Astrocyte of the cerebellum (primary cell): ENCODE data around the gene TMEM266.

ENCODE experiments used
- DNase-seq: peaks from one replicate; pipeline ENCODE4 v3.0.0-alpha.2; 2011; ENCODE audit warnings: low read depth
- H3K4me3 ChIP-seq: 2 replicates; pipeline ENCODE4 v1.5.1; 2011; ENCODE audit warnings: mild to moderate bottlenecking, low read depth, low read length, moderate library complexity
- in situ Hi-C: cut with HindIII; loops from 2 replicates; pipeline ENCODE4 v1.10.0; 2017; ENCODE audit warnings: low sequenced_read_pairs
- TF ChIP-seq, protein P1 (sequence below): IDR thresholded peaks from 2 replicates; pipeline ENCODE4 v1.5.1; 2012; ENCODE audit warnings: low read length, low read depth, moderate library complexity, mild to moderate bottlenecking; ENCODE audit errors: missing control alignments

The TMEM266 gene

DNA sequence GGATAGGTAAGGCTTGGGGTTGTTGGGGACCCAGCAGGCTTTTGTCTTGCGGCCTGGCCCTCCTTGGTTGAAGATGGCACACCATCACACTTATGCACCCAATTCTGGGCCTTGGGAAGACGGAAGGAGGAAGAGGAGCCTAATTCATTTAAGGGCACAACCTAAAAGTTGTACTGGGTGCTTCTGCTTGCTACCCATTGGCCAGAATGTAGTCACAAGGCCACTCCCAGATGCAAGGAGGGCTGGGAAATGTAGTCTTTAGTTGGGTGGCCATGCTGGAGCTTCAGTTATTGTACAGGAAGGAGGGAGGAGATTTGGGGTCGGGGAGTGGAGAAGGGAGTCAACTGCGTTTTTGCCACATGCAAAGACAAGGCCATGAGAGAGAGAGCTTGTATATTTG, 109.2 kb downstream of the TMEM266 start:
- TF ChIP-seq, protein P1, sequence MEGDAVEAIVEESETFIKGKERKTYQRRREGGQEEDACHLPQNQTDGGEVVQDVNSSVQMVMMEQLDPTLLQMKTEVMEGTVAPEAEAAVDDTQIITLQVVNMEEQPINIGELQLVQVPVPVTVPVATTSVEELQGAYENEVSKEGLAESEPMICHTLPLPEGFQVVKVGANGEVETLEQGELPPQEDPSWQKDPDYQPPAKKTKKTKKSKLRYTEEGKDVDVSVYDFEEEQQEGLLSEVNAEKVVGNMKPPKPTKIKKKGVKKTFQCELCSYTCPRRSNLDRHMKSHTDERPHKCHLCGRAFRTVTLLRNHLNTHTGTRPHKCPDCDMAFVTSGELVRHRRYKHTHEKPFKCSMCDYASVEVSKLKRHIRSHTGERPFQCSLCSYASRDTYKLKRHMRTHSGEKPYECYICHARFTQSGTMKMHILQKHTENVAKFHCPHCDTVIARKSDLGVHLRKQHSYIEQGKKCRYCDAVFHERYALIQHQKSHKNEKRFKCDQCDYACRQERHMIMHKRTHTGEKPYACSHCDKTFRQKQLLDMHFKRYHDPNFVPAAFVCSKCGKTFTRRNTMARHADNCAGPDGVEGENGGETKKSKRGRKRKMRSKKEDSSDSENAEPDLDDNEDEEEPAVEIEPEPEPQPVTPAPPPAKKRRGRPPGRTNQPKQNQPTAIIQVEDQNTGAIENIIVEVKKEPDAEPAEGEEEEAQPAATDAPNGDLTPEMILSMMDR = no peak
- no peak for DNase-seq
- in situ Hi-C loops = no loop called here
- H3K4me3 ChIP-seq = no peak overlapping the region

DNA sequence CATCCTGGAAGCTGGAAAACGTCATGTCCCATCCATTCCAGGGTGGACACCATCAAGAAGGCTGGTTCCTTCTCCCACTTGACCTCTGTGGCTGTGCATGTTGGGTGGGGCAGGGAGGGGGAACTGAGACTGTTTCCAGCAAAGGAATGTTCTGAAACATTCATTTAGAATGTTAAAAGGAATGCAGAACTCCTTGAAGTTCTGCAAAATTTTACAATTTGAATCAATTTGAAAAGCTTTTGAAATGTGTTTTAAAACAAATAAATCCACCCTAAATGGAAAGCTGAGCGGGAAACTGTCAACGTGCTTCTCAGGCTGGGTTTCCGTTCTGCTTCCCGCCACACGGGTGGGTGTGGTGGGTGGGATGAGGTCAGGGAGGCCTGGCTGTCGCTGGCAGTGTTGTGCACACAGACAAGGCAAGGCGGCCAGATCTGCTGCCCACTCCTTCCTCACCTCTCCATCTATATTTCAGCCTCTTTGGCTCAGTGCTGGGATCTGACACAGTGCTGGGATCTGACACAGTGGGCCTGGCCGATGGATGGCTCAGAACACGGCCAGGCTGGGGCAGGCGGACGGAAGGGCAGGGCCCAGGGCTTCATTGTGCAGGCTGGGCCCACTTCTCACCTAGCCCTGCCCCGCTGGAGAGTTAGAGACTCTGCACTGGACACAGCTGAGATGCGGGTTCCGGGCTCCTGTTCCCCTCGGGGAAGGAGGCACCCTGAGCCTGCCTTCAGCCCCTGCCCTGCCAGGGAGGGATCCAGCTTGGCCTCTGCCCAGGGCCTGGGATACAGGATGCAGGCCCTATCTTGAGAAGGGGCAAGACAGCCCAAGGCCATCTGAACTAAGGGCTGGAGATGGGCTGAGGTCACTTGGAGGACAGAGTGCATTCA, 110.4 kb downstream of the TMEM266 start:
- in situ Hi-C loops = no loop called here
- DNase-seq = no peak
- no peak overlapping the region for H3K4me3 ChIP-seq
- TF ChIP-seq, protein P1 = no peak

DNA sequence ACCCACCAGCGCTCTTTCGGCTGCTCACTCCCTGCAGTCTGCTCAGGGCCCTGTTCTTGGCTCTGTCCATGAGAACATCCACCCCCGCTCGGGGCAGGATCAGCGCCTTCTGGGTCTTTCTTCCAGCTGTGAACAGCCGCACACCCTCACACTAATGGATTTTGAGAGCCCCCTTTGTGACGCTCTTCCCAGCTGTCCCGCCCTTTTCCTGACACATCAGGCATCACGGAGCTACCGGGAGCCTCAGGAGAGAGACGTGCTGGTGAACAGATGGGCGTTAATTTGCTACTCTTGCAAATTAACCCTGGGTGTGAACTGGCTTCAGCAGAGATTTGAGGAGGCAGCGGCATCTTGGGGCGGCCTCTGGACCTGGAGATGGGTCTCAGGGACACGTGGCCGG, 113.0 kb downstream of the TMEM266 start:
- TF ChIP-seq, protein P1 = no peak
- DNase-seq = no peak
- H3K4me3 ChIP-seq = no peak overlapping the region
- in situ Hi-C loops = no loop called here

DNA sequence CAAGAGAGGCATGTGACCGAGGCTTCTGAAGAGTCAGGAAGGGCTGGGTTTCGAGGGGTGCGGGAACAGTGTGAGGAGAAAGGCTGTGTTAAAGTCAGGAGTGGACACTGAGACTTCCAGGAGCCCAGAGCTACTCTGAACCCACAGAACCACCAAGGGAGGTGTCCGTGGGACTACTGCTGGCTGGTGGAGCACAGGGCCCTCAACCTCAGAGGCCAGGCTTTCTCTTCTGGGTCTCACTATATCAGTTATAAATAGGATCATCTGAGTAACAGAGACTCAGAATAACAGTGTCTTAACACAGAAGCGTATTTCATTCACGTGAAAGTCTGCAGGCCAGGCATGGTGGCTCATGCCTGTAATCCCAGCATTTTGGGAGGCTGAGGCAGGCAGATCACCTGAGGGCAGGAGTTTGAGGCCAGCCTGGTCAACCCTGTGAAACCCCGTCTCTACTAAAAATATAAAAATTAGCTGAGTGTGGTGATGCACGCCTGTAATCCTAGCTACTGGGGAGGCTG, 113.6 kb downstream of the TMEM266 start:
- no peak for DNase-seq
- TF ChIP-seq, protein P1 = no peak
- H3K4me3 ChIP-seq = no peak overlapping the region
- in situ Hi-C loops = no loop called here

DNA sequence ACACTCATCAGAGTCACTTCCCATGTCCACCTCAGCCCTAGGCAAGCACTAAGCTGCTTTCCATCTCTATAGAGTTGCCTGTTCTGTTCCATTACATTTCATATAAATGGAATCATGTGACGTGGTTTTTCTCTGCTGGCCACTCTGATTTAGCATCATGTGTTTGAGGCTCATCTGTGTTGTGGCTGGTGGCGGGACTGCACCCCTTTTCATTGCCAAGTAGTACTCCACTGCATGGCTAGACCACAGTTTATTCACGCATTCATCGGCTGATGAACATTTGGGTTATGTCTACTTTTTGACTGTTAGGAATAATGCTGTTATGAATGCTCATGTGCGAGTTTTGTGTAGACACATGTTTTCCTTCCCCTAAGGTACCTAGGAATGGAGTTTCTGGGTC, 114.9 kb downstream of the TMEM266 start:
- TF ChIP-seq, protein P1 = no peak
- no peak overlapping the region for H3K4me3 ChIP-seq
- no peak for DNase-seq
- in situ Hi-C loops = no loop called here

DNA sequence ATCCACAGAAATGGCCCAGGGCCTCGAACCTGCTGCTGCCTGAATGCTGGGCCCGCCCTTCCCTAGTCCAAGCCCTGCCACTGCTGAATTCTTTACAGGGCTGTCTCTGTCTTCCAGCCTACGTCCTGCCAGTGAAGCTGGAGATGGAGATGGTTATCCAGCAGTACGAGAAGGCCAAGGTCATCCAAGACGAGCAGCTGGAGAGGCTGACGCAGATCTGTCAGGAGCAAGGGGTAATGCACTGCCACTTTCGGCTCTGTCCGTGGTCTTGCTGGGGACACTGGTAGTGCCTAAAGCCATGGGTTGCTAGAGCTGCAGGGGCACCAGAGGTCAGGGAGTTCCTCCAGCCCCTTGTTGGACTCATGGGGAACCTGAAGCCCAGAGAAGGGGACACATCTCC, 115.7 kb downstream of the TMEM266 start:
- DNase-seq = no peak
- H3K4me3 ChIP-seq = no peak overlapping the region
- TF ChIP-seq, protein P1 = no peak
- in situ Hi-C loops = no loop called here
